Activated gamma-delta T cell treated with anti-CD3 and anti-CD28 coated beads, Interleukin-2, amount 50 U/mL, for 16 hours (primary cell): Measurements from ENCODE around the gene MAPK8.
"Not testable (repeated sequence)": the region's sequence is repeated elsewhere in the genome, so short reads cannot be mapped to it uniquely, and the experiment has no call there.

ENCODE experiments used
- DNase-seq: peaks from one replicate; pipeline ENCODE4 v3.0.0-alpha.2; 2020; ENCODE audit warnings: low read depth

MAPK8 gene

GRCh38 chr10:48336978-48337599 is 30.6 kb downstream of the MAPK8 start:
- no peak for DNase-seq

DNA sequence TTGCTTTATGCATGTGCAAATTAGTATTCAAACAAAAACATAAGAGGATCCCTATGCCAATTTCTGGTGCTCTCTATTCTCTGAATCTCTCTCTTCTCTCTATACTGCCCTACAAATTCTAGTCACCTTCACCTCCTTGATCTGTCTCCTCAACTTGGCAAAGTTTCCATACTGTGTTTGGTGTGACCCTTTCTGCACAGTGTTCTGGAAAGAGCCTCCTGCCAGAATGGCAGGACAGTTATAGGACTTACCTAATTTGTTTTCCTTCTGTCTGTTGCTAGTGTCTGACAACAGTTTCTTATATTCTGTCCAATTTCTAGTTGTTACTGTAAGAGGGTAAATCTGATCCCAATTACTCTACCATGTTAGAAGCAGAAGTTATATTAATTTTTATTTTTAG is 34.3 kb downstream of the MAPK8 start:
- no peak for DNase-seq

GRCh38 chr10:48343106-48343505 is 36.6 kb downstream of the MAPK8 start:
- no peak for DNase-seq

DNA sequence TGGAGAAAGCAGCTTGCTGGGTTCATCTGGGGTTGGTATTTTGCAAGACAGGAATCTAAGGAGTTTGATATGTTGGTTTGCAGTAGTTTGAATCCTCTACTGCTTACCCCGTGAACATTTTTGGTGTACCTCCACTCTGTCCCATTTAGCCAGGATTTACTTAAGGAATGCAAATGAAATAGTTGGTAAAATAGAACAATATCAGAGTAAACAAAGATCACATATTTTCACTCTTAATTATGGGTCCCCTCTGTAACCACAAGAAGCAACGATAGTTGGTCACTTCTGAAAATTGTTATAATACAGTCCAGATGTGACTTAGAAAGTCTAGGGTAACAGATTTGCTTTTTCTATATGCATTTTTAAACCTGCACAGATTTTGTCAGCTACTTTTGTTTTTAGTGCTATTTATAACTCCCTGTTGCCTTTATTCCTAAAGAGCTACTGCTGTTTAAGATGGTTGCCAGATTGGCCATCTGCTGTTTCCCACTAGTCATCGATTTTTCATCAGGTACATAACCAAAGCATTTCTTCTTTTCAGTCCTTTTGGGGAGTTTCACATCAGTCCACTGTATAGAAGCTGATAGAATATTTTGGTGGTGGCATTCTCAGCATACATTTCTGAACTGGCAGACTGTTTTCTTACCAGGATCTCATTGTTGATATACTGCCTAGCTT is 37.6 kb downstream of the MAPK8 start:
- DNase-seq, result no peak

DNA sequence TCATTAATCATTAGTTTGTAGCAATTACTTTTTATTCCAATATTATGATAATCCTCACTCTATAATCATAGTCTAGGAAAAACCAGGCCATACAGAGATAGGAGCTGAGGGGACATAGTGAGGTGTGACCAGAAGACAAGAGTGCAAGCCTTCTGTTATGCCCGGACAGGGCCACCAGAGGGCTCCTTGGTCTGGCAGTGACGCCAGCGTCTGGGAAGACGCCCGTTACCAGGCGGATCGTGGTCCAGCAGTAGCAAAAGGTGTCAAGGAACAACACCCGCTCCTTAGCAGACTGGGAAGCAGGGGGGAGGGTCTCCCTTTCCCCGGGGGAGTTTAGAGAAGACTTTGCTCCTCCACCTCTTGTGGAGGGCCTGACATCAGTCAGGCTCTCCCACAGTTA is 39.8 kb downstream of the MAPK8 start:
- not testable (repeated sequence) for DNase-seq

DNA sequence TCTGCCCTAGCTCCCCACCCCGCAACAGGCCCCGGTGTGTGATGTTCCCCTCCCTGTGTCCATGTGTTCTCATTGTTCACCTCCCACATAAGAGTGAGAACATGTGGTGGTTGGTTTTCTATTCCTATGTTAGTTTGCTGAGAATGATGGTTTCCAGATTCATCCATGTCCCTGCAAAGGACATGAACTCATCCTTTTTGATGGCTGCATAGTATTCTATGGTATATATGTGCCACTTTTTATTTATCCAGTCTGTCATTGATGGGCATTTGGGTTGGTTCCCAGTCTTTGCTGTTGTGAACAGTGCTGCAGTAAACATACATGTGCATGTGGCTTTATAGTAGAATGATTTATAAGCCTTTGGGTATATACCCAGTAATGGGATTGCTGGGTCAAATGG is 41.1 kb downstream of the MAPK8 start:
- not testable (repeated sequence) for DNase-seq

DNA sequence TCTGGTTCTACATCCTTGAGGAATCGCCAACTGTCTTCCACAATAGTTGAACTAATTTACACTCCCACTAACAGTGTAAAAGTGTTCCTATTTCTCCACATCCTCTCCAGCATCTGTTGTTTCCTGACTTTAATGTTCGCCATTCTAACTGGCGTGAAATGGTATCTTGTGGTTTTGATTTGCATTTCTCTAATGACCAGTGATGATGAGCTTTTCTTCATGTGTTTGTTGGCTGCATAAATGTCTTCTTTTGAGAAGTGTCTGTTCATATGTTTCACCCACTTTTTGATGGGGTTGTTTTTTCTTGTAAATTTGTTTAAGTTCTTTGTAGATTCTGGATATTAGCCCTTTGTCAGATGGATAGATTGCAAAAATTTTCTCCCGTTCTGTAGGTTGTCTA is 41.5 kb downstream of the MAPK8 start:
- not testable (repeated sequence) for DNase-seq

- DNase-seq, result no peak
Observed at GRCh38 chr10:48353246-48353645, 46.8 kb downstream of the MAPK8 start.

GRCh38 chr10:48357631-48358030 is 51.2 kb downstream of the MAPK8 start:
- no peak for DNase-seq

DNA sequence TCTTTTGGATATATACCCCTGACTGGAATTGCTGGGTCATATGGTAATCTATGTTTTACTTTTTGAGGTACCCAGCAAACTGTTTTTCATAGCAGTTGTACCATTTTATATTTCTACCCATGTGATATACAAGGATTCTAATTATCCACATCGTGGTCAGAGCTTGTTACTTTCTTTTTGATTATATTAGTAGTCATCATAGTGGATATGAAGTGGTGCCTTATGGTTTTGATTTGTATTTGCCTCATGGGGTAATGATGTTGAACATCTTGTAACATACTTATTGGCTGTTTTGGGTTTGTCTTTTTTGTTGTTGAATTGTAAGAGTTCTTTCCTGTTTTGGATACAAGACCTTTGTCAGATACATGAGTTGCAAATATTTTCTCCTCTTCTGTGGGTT is 51.7 kb downstream of the MAPK8 start:
- no peak for DNase-seq

DNA sequence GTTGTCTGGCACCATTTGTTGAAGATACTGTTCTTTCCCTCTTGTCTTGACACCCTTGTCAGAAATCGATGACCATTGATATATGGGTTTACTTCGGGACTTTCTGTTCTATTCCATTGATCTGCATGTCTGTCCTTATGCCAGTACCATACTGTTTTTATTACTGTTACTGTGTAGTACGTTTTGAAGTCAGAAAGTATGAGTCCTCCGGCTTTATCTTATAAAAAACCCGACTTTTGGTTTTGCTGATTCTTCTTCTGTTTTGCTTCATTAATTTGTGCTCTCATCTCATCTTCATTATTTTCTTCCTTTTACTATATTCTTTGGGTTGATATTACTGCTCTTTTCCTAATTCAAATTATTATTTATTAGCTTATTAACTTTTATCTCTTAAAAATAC is 52.4 kb downstream of the MAPK8 start:
- no peak for DNase-seq

- no peak for DNase-seq
Observed at GRCh38 chr10:48361176-48361575, 54.7 kb downstream of the MAPK8 start.

- peak; percentile 8 for DNase-seq
Observed at GRCh38 chr10:48363617-48364355, 57.3 kb downstream of the MAPK8 start.

DNA sequence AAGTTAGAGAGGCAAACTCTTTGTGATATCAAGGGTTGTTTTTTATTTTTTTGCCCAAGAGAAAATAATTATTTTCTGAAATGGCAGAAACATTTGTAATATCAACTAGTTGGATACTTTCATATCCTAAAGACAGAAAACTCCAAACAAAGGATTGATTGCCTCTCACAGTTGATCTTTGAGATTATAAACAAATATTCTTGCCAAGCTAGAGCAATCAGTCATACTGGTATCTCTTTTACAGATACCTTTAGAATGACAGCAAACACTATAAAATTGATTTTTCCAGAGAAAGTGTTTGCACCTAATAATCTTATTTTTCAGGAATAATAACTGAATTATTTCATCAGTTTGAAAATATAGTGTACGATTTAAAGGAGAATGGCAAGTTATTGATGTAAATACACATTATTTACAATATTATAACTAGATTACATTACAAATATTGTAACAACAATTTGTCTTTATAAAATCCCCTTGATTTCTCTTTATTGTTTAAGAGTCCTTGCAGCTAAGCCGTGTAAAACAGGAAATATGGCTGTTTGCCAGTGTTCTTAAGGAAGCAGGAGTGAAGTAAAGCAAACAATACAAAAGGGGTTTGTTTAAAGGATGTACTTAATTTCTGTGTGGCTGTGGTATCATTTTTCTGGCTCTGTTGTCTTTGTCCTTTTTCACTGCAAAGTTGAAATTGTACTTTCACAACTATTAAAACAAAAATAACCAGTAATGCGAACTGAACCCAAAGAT is 58.4 kb downstream of the MAPK8 start:
- no peak for DNase-seq

- no peak for DNase-seq
Observed at GRCh38 chr10:48365668-48366067, 59.2 kb downstream of the MAPK8 start.

DNA sequence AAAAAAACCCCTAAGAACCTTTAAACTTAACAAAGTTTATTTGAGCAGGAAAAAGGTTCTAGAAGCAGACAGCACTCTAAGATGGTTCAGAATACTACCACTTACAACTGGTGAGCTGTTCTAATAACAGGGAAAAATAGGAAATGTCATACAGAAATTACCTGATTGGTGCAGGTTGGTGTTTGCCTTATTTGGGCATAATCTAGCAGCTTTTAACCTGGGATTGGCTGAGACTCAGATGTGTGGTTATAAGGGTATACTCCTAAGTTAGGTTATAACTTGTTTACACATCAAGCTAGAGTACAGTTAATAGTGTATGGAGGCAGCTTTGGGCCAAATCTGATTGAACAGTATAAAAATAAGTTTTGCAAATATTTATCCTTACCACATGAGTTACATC is 59.8 kb downstream of the MAPK8 start:
- DNase-seq, result no peak

GRCh38 chr10:48369501-48369900 is 63.0 kb downstream of the MAPK8 start:
- no peak for DNase-seq

GRCh38 chr10:48377751-48378530 is 71.5 kb downstream of the MAPK8 start:
- no peak for DNase-seq

DNA sequence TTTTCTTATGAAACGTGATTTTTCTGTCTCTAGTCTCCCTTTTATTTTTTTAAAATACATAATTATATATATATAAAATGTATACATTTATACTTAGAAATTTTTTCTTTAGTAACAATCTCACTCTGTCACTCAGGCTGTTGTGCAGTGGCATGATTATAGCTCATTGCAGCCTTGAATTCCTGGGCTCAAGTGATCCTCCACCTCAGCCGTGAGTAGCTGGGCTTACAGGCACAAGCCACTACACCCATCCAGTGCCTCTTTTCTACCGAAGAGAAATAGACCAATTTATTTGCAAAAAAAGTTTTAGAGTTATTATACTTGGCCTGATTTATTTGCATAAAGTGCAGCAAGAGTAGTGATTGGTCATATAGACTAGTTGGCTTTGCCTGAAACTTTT is 72.2 kb downstream of the MAPK8 start:
- no peak for DNase-seq

- DNase-seq, result no peak
Observed at GRCh38 chr10:48381971-48382370, 75.5 kb downstream of the MAPK8 start.

- DNase-seq, result no peak
Observed at GRCh38 chr10:48382982-48383381, 76.5 kb downstream of the MAPK8 start.

GRCh38 chr10:48383393-48383792 is 76.9 kb downstream of the MAPK8 start:
- DNase-seq, result no peak
